NCI-H1105 (cell line): Measurements from ENCODE around the gene RELA.
"Not testable (repeated sequence)": the region's sequence is repeated elsewhere in the genome, so short reads cannot be mapped to it uniquely, and the experiment has no call there.

Experiments
- DNase-seq: peaks from one replicate; lab custom pipeline; 2025; lab: John Stamatoyannopoulos, UW

Gene RELA

GRCh38 chr11:65648997-65649493 lies 13.7 kb downstream of the RELA start:
- DNase-seq: no peak

GRCh38 chr11:65646958-65647701 lies 15.6 kb downstream of the RELA start:
- no peak for DNase-seq

GRCh38 chr11:65646288-65646957 lies 16.3 kb downstream of the RELA start:
- DNase-seq: no peak

- no peak for DNase-seq
These were observed 17.0 kb downstream of the RELA start for GRCh38 chr11:65645710-65646109.

GRCh38 chr11:65644837-65645236 lies 17.9 kb downstream of the RELA start:
- no peak for DNase-seq

- DNase-seq: no peak
These were observed 18.7 kb downstream of the RELA start for GRCh38 chr11:65643971-65644370.

GRCh38 chr11:65642014-65642671 lies 20.6 kb downstream of the RELA start:
- no peak for DNase-seq

GRCh38 chr11:65641297-65642013 lies 21.3 kb downstream of the RELA start:
- DNase-seq: no peak

- DNase-seq: no peak
These were observed 22.0 kb downstream of the RELA start for GRCh38 chr11:65640483-65641296.

GRCh38 chr11:65639623-65640482 lies 22.9 kb downstream of the RELA start:
- no peak for DNase-seq

- DNase-seq: not testable (repeated sequence)
These were observed 23.5 kb downstream of the RELA start for GRCh38 chr11:65639228-65639597.

GRCh38 chr11:65637794-65638419 lies 24.8 kb downstream of the RELA start, which contains the start of gene SIPA1:
Gene SIPA1, plus strand, starts transcription at chr11:65638101. Its CDS starts 2,821 bp downstream, at chr11:65640922.
- DNase-seq: peak; percentile 66

GRCh38 chr11:65637032-65637557 lies 25.6 kb downstream of the RELA start:
- no peak for DNase-seq

- DNase-seq: no peak
These were observed 26.3 kb downstream of the RELA start for GRCh38 chr11:65636108-65637031.

- no peak for DNase-seq
These were observed 27.6 kb downstream of the RELA start for GRCh38 chr11:65634905-65635731.

- DNase-seq: no peak
These were observed 28.3 kb downstream of the RELA start for GRCh38 chr11:65634440-65634839.

- no peak for DNase-seq
These were observed 28.6 kb downstream of the RELA start for GRCh38 chr11:65634109-65634436.
